GM21515 (cell line): ENCODE results near the gene MEIOSIN.
"Not testable (repeated sequence)": the region's sequence is repeated elsewhere in the genome, so short reads cannot be mapped to it uniquely, and the experiment has no call there.

ENCODE experiments used
- ATAC-seq: cut with Tn5 transposase; IDR thresholded peaks from one replicate; pipeline ENCODE4 v1.9.1; 2021; ENCODE audit not compliant: unreplicated experiment

The MEIOSIN gene

GRCh38 chr19:45717983-45718650, 15.1 kb upstream of the MEIOSIN start:
- no peak for ATAC-seq

DNA sequence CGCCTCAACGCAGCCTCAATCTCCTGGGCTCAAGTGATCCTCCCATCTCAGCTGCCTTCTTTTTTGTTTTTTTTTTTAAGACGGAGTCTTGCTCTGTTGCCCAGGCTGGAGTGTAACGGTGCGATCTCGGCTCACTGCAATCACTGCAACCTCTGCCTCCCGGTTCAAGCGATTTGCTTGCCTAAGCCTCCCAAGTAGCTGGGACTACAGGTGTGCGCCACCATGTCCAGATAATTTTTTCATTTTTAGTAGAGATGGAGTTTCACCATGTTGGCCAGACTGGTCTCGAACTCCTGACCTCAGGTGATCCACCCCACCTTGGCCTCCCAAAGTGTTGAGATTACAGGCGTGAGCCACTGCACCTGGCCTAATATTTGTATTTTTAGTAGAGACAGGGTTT, 13.2 kb upstream of the MEIOSIN start:
- ATAC-seq, result not testable (repeated sequence)

DNA sequence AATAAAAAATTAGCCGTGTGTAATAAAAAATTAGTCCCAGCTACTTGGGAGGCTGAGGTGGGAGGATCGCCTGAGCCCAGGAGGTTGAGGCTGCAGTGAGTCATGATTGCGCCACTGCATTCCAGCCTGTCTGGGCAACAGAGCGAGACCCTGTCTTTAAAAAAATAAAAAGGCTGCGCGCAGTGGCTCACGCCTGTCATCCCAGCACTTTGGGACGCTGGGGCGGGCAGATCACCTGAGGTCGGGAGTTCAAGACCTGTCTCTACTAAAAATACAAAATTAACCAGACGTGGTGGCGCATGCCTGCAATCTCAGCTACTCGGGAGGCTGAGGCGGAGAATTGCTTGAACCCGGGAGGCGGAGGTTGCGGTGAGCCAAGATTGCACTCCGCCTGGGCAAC, 4.6 kb upstream of the MEIOSIN start:
- not testable (repeated sequence) for ATAC-seq

- no peak for ATAC-seq
These were observed 3.4 kb upstream of the MEIOSIN start for GRCh38 chr19:45729800-45730290.

GRCh38 chr19:45730368-45731288, 2.6 kb upstream of the MEIOSIN start, which contains the start of gene FBXO46:
Gene FBXO46, minus strand, starts transcription at chr19:45730896. Its CDS starts 17,401 bp downstream, at chr19:45713495.
- ATAC-seq, result peak; percentile 86

DNA sequence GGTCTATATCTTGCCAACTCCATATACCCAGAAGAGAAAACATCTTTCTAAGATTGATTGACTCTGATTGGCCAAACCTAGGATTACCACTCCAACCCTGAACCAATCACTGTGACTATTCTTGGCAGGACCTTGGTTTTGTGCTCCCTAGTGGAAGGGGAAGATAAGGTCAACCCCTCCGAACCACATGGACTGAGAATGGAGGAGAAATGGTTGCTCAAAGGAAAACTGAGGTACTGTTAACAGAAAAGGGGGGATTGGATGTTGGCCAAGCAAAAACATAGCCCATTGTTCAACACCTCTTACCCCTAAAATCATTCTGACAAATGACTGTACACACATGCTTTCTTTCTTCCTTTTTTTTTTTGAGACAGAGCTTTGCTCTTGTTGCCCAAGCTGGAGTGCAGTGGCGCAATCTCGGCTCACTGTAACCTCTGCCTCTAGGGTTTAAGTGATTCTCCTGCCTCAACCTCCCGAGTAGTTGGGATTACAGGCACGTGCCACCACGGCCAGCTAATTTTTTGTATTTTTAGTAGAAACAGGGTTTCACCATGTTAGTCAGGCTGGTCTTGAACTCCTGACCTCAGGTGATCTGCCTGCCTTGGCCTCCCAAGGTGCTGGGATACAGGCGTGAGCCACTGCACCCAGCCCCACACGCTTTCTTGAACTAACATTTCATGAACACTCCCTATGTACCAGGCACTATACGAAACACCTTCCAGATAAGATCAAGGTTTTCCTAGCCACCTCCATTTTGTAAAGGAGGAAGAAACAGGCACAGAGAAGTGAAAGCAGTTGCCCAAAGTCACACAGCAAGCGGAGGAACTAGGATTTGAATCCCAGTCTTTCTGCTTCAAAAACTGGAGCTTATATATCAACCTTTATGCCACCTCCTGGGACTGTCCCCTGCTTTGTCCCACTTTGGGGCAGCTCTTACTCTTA, 6.5 kb downstream of the MEIOSIN start:
- no peak for ATAC-seq

GRCh38 chr19:45742969-45743368, 9.7 kb downstream of the MEIOSIN start:
- ATAC-seq, result no peak

DNA sequence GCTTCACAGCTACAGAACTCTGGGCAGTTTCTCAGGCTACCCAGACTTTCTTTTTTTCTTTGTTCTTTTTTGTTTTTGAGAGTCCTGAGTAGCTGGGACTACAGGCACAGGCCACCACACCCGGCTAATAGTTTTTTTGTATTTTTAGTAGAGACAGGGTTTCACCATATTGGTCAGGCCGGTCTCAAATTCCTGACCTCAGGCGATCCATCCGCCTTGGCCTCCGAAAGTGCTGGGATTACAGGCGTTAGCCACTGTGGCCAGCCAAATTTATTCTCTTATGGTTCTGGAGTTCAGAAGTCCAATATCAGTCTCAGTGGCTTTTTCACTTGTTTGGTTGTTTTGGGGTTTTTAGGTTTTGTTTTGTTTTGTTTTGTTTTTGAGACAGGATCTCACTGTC, 12.4 kb downstream of the MEIOSIN start:
- no peak for ATAC-seq

- no peak for ATAC-seq
These were observed 13.6 kb downstream of the MEIOSIN start for GRCh38 chr19:45746866-45747265.

GRCh38 chr19:45747513-45747912, 14.3 kb downstream of the MEIOSIN start:
- no peak for ATAC-seq

DNA sequence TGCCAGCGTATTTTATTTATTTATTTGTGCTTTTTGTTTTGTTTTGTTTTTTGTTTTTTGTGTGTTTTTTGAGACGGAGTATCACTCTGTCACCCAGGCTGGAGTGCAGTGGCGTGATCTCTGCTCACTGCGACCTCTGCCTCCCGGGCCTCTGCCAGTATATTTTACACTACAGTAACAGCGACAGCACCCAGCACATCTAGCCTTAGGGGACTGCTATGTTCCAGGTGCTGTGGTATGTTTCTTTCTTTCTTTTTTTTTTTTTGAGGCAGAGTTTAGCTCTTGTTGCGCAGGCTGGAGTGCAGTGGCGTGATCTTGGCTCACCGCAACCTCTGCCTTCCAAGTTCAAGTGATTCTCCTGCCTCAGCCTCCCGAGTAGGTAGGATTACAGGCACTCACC, 18.2 kb downstream of the MEIOSIN start:
- not testable (repeated sequence) for ATAC-seq

DNA sequence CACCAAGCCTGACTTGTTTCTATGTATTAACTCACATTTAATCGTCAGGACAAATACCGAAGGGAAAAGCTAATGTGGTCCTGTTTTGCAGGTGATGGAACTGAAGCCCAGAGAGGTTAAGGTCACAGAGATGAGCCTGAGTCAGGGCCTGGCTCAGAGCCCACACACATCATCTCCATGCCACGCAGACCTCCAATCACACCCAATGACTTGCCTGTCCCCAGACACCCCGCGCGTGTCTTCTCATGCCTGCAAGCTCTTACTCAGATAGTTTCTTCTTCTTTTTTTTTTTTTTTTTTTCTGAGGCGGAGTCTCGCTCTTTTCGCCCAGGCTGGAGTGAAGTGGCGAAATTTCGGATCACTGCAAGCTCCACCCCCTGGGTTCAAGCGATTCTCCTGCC, 19.4 kb downstream of the MEIOSIN start:
- no peak for ATAC-seq

DNA sequence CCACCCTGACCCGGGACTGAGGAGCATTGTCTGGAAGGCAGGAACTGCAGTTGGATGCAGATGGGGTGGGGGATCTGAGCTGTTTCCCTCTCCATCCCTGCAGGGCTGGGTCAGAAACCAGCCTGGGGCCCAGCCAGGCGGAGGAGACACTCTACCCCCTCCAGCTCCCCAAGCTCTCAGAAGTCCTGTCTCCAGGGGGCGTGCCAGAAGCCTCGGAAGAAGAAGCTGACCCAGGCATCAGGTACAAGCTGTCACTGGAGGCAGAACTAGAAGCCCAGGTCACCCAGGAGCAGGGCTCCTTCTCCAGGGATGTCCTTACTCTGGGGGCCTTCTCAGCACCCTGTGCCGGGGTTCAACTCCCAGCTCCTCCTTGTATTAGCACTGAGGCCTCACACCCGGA, 20.3 kb downstream of the MEIOSIN start:
- ATAC-seq, result no peak

GRCh38 chr19:45754323-45754722, 21.1 kb downstream of the MEIOSIN start:
- no peak for ATAC-seq

GRCh38 chr19:45757695-45758094, 24.5 kb downstream of the MEIOSIN start:
- no peak for ATAC-seq

DNA sequence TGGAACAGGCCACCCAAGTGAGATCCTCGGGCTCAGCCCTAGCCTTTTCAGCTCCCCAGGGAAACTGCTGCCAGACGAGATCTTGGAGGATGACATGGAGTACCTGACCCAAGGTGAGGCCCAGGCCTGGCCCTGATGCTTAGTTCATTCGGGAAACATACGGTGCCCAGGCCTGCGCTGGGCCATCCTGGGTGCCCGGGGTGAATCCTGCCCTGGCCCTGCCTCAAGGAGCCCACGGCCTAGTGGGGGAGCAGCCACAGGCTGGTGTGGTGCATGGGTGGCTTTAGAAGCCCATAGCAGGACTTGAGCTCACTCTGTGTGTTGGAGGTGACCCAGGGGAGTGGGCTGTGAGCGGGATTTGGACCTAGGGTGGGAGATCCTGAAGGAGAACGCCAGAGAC, 25.7 kb downstream of the MEIOSIN start:
- no peak for ATAC-seq

DNA sequence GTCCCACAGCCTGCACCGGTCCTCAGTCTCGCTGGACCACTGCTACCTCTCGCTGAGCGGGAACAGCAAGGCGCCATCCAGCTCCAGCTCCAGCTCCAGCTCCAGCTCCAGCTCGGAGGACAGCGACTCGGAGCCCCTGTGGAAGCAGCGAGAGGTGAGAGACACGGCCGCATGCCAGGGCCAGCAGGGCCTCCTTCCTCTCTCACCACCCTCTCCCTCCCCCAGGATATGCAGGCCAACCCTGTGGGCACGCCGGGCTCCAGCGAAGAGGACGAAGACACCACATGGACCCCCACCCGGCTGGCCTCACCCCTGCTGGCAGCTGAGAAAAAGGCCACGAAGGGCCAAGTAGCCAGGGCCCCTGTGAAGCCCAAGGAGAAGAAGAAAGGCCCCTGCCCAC, 28.5 kb downstream of the MEIOSIN start:
- ATAC-seq, result no peak

- ATAC-seq, result no peak
These were observed 29.8 kb downstream of the MEIOSIN start for GRCh38 chr19:45762870-45763631.

- no peak for ATAC-seq
These were observed 30.6 kb downstream of the MEIOSIN start for GRCh38 chr19:45763691-45764294.

DNA sequence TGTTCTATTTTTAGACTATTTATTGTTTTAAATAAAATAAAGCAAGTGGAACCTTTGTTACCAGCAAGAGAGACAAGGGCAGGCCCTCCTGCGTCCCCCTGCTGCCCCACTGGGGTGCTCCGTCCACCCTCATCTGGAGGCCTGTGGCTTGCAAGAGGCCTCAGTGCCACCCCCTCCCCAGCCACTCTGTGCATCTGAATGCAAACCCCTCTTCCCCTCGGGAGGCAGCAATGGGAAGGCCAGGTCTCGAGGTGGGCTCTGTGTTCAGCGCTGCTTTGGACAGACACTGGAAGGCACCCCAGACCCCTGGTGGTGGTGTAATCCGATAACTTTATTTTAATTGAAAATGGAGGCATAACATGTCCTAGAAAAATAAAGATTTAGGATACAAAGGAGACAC, 31.2 kb downstream of the MEIOSIN start:
- ATAC-seq, result no peak
